Tongue (tissue), 2 donors: ENCODE results near the gene GRM4. TPM values are rescaled to one million over a fixed set of nuclear protein-coding genes. Genes with fewer than 3 reads are reported as not detected.
"Not testable (repeated sequence)": the region's sequence is repeated elsewhere in the genome, so short reads cannot be mapped to it uniquely, and the experiment has no call there.

Source experiments
- DNase-seq: peaks from one replicate; pipeline ENCODE4 v3.0.0-alpha.2; 2015
- total RNA-seq: library from RNA; depleted of rRNA; stranded (reverse); fragments of >200 nt; gene quantifications from one replicate; pipeline ENCODE4 v1.2.3, GENCODE V29; 2014

The GRM4 gene
- total RNA-seq: 0.51 TPM

DNA sequence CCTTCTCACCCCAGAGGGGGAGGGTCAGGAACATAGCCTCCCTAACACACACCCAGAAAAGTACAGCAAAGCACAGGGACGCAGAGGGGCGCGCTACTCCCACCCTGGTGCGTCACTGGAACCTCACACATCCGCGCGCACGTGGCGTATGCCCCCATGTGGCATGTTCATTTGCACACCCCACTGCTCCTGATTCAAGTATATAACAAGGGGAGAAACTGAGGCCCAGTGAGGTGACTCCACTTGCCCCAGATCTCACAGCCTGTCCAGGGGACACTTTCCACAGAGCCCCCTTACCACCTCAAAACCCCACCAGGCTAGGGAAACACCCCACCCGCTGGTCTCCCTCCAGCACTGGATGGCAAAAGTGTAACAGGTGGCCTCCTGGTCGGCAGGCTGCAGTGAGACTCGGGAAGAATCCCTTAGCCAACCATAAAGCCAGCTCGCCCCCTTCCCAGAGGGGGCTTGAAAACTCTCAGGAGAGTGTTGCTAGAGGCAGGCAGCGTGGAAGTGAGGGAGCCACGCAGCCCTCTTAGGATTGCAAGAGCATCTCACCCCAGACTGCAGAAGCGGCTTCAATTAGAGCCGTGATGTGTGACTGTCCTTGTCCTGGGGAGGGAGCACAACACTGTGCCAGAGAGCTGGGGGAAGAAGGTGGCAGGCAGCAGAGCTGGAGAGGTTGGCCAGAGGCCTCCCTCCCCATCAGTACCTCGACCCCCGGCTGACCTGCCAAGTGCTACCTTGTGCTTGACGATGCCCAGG lies at the start of gene GRM4:
GRM4 (minus strand) TSS at position 67 of the 762 bp plus-strand sequence. CDS start 12,591 bp downstream, outside the sequence.
- no peak for DNase-seq

DNA sequence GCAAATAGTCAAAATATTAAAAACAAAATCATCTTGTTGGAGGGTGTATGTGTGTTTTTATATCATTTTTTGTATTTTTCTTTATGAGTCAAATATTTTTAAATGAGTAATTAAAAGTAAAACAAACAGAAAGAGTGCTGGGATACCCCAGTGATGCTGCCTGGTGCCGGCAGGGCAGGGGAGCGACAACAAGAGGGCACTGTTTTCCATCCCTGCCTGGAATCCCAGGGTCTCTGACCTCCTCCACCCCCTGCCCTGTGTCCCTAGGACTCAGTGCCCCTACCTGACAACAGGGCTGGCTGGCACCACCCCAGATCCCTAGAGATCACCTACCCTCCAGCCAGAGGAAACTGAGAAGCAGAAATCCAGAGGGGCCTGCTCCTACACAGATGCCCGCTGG lies 48.9 kb upstream of the GRM4 start:
- no peak for DNase-seq

DNA sequence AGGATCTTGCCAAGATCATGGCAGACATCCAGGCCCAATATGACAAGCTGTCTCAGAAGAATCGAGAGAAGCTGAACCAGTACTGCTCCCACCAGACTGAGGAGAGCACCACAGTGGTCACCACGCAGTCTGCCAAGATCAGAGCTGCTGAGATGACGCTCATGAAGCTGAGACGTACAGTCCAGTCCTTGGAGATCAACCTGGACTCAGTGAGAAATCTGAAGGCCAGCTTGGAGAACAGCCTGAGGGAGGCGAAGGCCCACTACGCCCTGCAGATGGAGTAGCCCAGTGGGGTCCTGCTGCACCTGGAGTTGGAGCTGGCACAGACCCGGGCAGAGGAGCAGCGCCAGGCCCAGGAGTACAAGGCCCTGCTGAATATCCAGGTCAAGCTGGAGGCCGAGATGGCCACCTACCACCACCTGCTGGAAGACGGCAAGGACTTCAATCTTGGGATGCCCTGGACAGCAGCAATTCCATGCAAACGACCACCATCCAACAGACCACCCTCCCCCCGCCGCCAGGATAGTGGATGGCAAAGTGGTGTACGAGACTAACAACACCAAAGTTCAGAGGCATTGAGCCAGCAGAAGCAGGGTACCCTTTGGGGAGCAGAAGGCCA lies 44.7 kb upstream of the GRM4 start:
- DNase-seq: no peak

DNA sequence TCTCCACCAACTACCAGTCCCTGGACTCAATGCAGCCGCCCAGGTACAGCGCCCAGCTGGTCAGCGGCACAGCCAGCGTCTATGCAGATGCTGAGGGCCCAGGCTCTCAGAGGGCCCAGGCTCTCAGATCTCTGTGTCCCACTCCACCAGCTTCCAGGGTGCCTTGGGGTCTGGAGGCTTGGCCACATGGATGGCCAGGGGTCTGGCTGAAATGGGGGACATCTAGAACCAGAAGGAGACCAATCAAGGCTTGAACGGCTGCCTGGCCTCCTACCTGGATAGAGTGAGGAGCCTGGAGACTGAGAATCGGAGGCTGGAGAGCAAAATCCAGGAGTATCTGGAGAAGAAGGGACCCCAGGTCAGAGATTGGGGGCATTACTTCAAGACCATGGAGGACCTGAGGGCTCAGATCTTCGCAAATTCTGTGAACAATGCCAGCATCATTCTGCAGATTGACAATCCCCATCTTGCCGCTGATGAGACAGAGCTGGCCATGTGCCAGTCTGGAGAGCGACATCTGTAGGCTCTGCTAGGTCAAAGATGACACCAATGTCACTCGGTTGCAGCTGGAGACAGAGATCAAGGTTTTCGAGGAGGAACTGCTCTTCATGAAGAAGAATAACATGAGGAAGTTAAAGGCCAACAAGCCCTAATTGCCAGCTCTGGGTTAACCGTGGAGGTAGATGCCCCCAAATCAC lies 44.1 kb upstream of the GRM4 start:
- no peak for DNase-seq

DNA sequence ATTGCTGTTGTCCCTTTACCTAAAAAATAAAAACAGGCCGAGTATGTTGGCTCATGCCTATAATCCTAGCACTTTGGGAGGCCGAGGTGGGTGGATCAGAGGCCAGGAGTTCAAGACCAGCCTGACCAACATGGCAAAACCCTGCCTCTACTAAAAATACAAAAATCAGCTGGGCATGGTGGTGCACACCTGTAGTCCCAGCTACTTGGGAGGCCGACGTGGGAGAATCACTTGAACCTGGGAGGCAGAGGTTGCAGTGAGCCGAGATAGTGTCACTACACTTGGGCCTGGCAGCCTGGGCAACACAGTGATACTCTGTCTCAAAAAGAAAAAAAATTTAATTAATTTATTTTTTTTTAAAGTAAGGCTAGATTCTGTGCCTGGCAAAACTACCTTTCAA lies 38.8 kb upstream of the GRM4 start:
- not testable (repeated sequence) for DNase-seq

DNA sequence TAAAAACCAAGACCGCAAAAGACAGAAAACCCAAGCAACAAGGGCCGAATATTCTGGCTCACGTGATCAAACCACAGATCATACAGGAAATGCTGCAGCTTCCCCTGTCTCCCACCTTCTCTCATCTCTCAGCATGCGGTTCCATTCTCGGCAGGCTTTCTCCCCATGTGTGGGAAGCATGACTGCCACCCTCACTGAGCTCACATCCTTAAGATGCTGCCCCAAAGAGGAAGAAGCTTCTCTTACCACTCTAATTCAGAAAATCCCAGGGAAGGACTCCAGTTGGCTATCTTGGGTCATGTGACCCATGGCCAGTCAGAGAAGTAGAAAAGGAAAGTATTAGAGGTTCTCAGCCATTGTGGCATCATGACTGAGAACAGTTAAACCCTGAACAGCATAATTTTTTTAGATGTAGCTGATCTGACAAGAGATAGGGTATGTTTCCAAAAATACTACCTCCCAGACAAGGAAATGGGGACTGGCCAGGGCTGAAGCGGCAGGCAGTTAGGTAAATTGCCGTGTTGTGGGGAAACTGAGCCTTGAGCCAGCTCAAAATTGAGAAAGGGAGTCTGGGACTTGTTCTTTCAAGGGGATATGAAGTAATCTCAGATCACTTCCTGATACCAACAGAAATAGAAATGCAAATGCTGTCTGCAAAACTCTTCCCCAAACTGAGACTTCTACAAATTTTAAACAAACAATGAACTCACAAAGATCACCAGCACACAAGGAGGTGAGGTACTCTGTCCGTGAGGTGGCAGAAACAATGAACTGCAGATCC lies 37.1 kb upstream of the GRM4 start:
- no peak for DNase-seq

DNA sequence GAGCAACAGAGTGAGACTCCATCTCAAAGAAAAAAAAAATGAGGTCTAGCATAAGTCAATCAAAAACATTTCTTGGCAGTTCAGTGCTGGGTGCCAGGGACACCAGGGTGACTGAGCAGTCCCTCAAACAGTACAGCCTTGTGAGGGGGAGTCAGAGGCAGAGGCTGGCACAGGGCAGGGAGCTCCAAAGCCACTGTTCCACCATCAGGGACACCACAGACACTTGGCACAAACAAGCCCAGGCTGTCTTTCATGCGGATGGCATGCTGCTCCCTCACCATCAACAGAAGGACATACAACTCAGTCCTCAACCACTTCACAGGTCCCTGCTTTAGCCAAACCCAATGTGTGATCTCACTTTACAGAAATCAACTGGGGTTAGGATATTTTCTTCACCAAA lies 36.0 kb upstream of the GRM4 start:
- no peak for DNase-seq

DNA sequence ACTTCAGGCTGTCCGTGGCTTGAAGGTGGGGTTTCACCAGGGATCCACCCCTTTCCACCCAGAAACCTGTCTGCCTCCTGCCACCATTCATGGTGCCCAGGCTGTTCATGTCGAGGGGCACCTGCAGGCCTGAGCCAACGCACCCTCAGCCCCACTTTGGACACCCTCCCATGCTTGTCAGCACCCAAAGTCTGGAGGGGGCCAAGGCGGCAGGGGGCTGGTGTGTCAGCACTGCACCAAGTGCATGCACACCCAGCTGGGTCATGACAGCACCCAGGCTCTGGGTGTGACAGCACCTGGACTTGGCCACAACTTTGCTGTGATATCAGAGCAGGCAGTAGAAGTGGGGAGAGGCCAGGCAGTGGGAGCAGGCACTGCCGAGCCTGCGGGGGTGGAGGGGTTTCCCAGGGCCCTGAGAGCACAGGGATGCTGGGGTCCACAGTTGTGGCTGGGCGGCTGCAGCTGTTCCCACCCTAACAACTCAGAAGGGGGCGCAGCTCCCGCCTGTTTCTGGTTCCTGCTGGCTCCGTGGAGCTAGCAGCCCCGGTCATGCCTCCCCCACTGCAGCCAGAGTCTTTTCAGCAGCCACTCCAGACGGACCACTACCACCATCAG lies 33.3 kb upstream of the GRM4 start:
- DNase-seq: no peak

DNA sequence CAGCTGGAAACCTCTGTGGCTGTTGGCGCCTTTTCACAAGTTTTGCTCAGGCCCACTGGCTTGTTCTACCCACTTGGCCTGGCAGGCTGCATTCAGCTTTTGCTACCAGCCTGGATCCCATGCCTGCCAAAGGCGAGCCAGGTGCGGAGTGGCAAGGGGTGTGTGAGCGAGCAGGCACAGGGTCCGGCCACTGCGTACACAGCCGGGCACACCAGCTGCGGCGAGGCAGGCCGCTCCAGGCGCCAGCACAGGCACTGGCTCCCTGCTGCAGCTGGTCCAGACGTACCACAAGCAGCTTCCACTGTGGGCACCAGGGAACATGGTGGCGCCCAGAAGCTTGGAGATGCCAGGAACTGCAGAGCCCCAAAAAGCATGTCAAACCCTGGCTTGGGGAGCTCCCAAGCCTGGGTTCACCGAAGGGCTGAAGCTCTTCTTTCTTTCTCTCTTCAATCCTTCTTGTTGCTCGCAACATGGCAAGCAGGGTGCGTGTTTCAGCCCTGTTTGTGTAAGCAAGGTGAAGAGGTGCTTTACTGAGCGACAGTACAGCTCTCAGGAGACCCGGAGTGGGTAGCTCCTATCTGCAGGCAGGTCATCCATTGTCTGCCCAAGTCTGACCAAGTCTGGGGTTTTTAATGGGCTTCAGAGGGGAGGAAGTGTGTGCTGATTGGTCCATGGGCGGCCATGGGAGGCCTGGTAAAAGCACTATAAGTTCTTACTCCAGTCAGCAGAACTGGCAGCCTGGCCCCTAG lies 32.6 kb upstream of the GRM4 start:
- peak; percentile 52 for DNase-seq

DNA sequence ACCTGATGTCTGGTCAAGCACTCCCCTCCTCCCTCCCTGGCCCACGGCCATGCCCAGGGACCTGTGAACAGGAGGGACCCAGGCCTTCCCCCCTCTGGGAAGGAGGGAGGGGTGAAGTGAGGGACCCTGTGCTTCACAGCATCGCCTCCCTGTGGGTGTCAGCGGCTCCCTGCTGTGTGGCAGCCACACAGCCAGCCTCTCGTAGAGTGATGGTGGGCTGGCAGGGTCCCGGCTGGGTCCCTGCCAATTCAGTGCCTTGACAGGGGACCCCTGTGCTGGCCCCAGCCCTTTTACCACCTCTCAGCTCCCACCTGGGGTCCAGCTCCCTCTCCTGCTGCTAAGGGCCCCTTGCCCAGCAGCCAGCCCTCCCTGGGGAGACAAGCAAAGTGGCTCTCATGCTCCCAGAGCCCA lies 31.3 kb upstream of the GRM4 start:
- DNase-seq: no peak

DNA sequence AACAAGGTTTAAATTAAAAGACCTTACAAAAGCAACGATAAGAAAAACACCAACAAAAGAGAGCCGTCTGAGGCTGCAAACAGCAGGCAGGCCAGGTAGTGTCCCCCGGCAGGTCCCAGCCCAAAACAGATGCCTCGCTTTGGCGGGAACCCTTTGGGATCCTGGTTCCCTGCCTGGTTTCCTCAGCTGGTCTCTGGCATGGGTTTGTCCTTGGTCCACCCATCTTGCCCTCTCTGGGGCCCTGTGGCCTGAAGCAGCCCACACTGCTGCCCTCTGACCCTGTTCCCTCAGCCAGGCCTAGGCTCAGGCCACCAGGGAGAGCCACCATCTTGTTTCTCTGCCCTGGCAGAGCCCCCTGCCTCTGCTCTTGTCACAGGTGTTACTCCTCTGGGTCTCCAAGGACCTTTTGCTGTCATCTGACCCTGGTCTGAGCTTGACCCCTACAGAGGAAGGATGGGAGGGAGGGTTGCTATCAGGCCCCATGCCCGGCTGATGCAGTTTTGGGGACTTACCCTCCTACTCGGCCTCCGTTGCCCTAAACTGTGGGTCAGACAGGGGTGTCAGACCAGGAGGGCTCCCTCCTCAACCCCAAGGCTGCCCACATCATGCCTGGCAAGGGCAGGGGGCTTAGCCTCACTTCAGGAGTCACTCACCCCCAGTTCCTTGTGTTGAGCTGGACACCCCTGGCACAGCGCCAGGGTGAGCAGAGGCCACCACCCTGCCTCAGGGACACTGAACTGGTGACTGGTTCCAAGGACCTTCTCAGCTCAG lies 30.6 kb upstream of the GRM4 start:
- no peak for DNase-seq

DNA sequence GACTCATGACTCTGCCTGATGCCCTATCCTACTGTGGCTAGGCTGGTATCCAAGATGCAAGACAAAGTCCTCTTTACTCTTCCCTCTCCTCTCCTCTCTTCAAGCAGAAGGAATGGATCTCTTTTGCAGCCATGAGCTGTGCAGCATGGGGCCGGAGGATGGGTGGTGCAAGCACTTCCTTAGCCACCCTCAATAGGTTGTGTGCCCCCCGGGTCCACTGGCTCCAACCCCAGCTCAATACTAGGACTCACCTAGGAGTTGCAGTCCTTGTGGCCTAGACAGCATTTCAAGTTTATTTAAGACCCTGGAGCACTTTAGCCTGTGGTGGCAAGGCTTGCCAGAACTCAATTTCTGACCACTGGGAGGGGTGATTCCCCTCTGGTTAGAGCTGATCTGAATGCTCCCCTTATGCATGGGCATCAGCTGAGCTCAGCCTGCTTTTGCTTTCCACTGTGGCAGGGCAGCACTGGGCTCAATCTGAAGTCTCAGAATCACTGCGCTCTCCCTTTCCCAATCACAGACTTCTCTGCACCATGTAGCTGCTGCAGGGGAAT lies 29.0 kb upstream of the GRM4 start:
- no peak for DNase-seq

DNA sequence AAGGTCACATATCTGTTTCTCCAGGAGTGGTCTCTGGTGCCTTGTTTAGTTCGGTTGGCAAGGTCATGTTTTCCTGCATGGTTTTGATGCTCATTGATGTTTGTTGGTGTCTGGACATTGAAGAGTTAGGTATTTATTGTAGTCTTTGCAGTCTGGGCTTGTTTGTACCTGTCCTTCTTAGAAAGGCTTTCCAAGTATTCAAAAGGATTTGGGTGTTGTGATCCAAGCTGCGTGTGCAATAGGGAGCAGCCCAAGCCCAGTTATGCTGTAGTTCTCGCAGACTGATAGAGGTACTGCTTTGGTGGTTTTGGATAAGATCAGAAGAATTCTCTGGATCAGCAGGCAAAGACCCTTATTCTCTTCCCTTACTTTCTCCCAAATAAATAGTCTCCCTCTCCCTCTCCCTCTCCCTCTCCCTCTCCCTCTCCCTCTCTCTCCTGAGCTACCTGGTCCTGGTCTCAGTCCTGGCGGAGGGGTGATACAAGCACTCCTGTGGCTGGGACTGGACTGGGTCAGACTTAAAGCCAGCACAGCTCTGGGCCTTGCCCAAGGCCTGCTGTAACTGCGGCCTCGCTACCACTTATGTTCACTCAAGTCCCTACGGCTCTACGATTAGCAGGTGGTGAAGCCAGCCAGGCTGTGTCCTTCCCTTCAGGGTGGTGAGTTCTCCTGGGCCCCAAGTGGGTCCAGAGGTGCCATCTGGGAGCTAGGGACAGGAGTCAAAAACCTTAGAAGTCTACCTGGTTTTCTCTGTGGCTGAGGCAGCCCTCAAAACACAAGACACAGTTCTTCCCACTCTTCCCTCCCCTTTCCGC lies 27.3 kb upstream of the GRM4 start:
- DNase-seq: no peak

DNA sequence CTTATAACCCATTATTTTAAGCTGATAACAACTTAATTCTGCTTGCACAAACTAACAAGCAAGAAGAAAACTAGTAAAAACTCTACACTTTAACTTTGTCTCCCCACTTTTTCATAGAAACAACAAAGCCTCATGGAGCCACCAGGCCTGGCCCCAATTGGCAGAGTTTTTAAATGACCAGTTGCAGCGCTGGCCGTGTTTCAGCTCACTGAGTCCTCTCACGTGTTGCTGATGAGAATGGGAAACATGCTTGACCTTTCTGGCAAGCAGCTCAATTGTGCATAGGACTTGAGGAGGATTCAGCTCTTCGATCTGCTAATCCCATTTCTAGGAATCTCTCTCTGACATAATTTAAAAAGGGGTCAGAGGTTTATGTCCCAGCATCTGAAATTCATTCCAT lies 24.5 kb upstream of the GRM4 start:
- DNase-seq: no peak

DNA sequence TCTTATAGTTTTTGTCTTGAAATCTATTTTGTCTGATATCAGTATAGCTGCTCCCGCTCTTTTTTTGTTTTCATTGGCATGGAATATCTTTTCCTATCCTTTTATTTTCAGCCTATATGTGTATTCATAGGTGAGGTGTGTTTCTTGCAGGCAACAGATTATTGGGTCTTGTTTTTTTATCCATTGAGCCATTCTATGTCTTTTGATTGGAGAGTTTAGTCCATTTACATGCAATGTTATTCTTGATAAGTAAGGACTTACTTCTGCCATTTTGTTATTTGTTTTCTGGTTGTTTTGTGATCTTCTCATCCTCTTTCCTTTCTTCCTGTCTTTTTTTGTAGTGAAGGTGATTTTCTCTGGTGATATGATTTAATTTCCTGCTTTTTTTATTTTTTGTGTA lies 24.0 kb upstream of the GRM4 start:
- no peak for DNase-seq

DNA sequence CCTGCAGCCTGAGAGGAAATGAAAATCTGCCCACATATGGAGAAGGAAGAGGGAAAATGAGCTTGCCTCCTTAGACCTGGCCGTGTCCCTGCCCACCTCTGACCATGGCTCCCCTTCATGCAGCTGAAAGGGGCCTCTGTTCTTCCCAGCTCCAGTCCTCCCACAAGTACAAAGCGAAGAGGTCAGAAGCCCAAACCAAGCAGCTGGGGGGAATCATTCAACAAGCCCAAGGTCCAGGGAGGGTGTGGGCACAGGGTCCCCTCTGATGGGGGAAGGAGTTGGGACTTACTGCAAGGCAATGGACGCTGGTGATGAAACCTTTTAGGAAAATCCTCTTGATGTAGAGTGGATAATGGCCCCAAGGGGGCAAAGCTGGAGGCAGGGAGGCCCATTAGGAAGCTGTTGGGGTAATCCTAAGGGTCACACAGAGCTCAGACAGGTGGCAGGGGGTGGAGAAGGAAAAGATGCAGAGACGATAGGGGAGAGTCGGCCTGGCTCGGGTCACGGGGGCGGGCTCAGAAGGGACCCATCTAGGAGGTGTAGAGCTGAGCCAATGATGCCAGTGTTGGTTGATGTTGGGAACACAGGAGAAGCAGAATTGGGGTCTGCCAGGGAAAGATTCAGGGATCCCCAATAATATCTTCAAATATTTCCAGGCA lies 16.1 kb upstream of the GRM4 start:
- no peak for DNase-seq

DNA sequence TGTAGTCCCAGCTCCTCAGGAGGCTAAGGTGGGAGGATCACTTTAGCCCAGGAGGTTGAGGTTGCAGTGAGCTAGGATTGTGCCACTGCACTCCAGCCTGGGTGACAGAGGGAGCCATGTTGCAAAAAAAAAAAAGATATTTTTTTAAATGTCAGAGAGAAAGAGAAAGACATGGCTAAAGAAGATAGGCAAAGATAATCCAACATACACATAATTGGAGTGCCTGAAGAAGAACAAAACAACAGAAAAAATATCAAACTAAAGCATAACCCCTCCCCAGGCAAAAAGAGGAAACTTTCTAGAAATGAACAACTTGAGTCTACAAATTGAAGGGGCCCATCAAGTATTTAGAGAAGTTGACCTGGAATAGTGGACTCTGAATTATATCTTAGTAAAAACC lies 14.0 kb upstream of the GRM4 start:
- no peak for DNase-seq

DNA sequence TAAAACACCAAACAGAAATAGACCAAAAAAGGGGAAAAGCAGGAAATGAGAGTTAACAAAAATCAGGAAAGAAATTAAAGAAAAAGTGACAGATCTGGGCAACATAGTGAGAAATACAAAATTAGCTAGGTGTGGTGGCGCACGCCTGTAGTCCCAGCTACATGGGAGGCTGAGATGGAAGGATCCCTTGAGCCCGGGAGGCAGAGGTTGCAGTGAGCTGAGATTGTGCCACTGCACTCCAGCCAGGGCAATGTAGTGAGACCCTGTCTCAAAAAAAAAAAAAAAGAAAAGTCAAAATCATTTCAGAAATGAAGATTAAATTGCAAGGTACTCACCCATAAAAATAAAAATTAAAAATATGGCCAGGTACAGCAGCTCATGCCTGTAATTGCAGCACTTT lies 13.0 kb upstream of the GRM4 start:
- no peak for DNase-seq

DNA sequence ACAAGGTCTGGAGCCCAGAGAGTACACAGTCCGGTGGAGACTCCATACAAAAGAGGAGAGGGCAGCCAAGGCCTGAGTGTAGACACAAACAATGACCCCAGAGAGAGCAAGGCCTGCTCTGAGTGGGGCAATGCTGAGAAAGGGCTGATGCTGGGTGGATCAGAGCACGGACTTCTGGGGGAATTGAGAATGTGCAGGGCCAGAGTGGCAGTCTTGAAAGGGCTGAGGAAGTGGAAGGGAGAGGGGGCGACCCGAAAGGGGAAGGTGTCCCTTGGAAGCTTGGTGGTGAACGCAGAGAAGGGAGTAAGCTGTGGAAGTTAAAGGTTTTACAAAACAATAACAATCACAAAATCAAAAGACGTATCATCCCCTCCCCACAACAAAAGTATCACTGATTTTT lies 12.0 kb upstream of the GRM4 start:
- DNase-seq: no peak
